Medulla oblongata (tissue), 1 donor: ENCODE data around the gene NR2F1-AS1.

ENCODE experiments used
- DNase-seq: peaks from one replicate; pipeline ENCODE4 v3.0.0-alpha.2; 2015; ENCODE audit errors: extremely low spot score

NR2F1-AS1 gene

DNA sequence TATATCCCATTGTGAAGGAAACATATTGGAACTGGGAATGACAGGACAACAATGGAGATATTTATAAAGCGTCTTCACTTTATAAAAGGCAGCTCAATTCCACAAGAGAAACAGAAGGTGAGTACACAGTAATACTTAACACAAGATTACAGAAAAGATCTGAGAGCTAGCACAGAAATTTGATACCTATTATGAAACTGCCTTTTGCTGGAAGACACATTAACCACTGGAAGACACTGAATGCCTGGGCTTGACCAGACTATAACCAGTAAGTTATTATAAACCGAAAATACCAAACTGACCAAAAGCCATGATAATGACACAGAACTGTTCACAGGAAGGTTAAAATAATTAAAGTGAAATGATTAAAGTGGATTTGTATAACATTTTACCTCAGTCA lies 195.4 kb downstream of the NR2F1-AS1 start:
- no peak for DNase-seq

DNA sequence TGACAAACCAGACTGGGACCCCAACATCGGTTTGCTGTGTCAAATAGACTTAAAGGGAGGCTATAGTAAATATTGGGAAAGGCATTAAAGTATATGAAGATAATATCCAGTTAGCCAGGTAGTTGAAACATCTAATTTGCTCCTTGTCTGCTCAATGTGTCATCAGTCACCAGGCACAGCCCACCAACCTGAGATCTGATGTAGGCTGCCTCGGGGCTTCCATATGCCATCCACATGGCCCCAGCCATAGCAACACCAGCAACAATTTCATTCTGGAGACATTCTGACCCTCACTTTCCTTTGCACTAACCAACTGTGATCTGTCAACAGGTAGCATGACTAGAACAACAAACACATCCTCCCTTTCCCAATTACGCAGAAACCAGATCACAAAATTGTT lies 196.0 kb downstream of the NR2F1-AS1 start:
- DNase-seq: no peak

DNA sequence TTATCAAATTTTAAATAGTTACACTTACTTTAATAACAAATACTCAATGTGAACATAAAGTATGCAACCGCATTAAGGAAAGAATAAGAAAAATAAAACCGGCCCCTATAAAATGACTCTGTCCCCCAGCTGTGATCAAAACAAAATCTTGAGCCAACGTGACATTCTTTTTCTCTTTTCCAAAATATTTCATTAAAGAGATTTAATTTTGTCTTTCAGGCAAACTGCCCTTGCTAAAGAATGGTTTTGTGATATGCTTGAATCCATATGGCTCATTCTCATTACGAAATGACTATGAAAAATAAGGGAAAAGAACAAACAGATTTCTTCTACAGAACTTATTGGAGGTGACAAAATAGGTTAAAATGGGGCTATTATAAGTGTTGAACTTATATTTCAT lies 197.0 kb downstream of the NR2F1-AS1 start:
- no peak for DNase-seq

DNA sequence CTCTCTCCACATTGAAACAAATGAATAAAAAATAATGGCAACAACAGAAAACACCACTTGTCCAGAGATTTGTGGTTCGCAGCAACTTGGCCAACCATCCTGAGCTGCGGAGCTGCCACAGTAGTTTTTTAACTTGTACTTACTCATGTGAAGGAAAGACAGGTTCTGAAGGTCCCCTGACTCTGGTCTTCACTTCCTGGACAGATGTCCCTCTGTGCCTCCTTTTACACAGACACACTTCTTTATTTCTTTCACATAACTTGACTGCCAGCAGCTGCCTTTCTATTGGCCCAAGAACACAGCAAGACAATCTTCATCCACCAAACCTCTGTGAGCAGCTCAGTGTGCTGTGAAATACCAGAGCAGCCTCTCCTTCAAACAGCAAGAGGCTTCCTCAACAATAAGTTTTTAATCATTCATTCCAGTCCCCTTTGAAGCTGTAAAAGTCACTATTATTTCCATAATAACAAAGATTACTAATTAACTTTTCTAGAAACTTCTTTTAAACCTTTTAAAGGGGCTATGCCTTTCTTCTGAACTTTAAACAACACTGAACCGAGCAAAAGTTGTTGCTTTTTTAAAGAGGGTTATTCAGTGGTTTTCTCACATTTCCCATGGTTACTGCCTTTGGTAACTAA lies 198.7 kb downstream of the NR2F1-AS1 start:
- no peak for DNase-seq

DNA sequence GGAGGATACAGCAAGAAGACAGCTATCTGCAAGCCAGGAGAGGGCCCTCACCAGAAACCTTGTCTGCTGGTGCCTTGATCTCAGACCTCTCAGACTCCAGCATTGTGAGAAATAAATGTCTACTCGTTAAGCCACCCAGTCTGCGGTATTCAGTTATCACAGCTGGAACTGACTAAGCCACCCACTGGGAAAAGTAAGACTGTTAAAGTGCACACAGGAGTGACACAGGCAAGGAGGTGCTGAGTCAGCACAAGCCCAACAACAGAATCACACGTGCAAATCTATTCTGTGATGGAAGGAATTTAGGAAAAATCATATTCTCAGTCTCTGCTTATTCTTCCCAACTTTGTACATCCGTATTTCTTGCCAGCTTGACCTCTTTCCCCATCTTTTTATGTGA lies 200.0 kb downstream of the NR2F1-AS1 start:
- DNase-seq: no peak

DNA sequence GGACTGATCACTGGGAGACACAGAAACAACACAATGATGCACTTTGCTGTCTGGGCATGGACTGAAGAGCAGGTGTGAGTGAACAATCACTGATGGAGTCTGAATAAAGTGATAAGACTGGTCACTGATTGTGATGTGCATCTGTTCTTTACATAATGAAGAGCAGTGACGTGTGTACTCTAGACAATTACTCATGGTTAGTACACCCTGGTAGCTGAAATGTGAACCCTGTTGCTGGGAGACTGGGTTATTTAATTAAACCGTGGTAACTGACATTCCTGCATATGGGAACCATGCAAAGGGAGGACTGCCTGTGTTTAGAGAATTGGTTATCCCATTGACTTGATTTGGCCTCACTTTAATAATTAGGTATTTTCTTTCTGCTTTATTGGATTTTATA lies 202.9 kb downstream of the NR2F1-AS1 start:
- DNase-seq: no peak

DNA sequence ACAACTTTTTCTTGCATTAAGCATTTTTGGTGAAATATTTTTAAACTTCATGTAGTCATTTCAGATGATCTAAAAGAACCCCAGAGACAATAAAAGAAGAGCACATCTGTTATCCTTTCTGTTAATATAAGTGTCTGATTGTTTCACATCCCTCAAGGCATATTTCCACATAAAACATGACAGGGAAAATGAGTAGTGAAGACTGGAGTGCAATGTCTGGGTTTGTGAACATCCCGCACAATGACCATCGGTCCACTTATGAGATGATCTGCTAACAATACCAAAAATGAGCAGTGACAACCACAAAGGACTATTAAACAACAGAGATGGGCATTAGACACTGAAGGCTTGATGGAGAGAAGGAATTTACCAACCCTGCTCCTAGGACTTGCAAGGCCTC lies 209.1 kb downstream of the NR2F1-AS1 start:
- DNase-seq: no peak

DNA sequence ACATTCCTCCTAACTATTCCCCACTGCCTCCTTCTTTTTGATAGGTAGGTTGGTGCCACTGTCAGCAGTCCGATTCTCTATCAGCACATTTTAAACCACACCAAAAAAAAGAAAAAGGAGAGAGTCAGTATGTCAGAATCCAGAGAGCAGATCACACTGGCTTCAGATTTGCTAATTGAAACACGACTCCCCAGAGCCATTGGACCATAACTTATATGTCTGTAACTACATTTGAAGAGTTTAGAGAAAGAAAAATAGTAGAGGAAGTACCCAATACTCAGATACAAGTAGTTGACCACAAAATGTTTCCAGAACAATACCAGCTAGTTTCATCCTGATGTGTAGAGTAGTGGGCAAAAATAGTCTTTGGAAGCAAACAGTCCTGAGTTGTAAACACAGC lies 216.6 kb downstream of the NR2F1-AS1 start:
- DNase-seq: no peak

DNA sequence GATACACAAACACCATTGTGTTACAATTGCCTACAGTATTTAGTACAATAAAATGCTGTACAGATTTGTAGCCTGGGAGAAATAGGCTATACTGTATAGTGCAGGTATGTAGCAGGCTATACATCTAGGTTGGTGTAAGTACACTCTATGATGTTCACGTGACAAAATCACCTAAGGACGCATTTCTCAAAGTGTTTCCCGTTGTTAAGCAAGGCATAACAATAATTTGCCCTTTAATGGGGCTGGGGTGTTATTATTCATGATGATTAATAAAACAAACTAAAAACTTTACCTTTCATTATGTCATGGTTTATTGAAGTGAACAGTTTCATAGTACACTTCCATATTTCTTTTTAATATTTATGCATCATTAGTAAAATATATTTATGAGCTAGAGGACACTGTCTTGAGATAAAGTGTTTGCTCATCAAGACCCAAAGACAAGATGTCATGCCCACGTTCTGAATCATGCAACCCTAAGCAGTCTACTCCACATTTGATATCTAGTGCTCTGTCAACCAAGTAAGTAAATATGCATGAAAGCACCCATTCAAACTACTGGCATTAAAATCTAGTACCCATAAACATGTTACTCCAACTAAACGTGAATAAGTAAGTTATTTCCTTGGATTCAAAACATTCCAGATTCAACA lies 220.5 kb downstream of the NR2F1-AS1 start:
- no peak for DNase-seq

DNA sequence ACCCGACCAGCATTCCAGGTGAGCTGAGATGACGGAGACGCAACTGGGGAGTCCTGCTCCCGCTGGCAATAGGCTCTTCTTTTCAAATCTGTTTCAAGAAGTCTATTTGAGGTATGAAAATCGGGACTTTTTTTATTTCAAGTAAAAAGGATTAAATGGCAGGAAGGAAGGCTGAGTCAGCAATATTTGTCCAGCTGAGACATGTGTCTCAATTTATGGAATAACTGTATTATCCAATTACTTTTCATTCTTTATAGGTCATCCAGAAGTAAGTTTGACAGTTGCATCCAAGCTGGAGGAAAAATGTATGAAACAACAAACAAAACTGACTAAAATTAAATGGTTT lies 221.1 kb downstream of the NR2F1-AS1 start:
- no peak for DNase-seq
